ENCODE data around the gene PCLO.
"Not testable (repeated sequence)": the region's sequence is repeated elsewhere in the genome, so short reads cannot be mapped to it uniquely, and the experiment has no call there.

PCLO gene

DNA sequence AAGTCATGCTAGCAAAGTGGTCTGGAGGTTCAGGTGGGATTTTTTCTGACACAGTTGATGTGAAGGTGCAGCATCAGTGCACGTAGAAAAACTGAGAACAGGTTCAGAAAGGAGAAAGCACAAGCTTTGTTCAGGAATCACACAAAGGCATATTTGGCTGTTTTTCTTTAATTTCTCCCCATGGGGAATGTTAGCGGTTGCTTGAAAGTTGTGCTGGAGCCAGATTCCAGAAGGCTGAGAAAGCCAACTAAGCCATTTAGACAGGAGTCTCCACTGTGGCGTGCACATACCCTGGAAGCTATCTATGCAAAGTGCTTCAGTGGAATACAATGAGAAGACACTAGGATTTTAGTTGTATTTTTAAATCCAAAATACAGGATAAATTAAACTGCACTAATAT lies 201.4 kb downstream of the PCLO start:
- DNase-seq (ENCODE audit: low read depth) = no peak

DNA sequence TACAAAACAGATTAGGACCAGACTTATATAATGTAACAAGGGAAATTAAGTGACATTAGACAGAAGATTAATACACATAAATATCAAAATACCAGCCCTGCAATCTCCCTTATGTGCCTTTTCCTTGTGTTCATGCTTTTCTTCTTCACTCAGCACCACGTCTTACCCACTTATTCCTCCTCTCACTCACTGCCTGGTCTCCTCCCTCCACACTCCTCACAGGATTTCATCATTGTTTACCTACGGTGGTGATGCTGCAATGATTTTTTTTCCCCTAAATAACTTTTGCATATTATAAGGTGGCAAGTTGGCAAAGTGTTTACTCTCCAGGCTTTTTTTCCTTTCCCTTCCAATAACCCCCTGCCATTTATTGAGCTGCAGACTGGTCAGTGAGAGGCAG lies 203.2 kb downstream of the PCLO start:
- DNase-seq (ENCODE audit: low read depth) = no peak

DNA sequence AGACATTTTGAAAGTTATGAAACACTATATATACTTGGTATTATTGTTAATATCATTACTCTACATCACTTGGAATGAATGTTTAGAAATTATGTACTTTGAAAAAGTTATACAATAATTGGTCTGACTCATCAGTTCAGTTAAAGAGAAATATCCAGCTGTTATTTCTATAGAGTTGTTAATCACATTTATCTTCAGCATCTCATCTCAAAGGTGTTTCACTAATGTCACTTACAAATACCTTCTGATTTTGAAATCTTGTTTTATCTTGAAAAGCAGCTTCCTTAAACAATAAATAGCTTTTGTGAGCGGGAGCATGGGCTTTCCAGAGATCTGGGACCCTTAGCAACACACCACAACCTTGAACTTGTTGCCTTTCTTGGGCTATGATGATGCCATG lies 205.2 kb downstream of the PCLO start:
- DNase-seq (ENCODE audit: low read depth) = no peak

DNA sequence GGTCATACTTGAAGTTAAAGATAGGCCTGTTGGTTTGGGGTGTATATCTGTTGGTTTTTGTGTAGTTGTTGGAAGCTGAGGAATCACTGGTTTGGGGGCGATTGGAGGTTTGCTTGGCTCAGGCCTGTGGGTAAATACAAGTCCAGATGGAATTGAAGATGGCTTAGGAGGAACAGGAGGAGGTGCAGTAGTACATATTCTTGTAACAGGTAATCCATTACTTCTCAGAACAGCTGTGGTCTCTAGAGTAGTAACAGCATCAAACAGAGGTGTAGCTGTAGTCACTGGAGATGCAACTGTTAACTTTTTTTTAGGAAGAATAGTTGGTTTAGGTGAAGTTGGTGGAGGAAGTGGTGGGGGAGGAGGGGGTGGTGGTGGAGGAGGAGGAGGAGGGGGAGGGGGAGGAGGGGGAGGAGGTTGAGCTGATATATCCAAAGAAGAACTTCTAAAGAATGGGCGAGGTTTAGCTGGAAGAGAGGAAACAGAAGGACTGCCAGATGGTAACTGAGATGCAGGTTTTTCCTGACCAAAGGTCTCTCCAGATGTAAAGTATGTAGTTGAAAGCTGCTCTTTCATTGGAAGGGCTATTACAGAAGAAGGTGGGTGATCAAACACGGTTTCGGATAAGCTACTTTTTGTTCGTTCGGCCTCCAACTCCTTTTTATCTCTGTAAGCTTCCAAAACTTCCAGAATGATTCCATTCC lies 209.2 kb downstream of the PCLO start:
- no peak for DNase-seq (ENCODE audit: low read depth)

DNA sequence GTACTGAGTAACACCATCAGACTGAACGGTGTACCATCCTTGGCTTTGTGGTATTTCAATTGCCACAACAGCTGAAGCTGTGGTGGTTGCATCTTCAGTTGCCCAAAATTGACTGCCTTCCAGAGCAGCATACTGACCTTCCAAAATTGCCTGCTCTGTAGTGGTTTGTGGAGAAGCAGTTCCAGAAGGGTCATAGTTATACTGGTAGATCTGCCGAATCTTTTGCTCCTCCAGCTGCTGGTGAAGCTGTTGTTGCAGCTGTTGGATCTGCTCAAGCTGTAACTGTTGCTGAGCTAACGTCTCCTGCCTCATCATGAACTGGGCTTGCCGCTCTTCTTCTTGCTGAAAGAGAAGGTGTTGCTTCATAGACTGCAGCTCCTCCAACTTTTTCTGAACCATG lies 212.2 kb downstream of the PCLO start:
- no peak for DNase-seq (ENCODE audit: low read depth)

DNA sequence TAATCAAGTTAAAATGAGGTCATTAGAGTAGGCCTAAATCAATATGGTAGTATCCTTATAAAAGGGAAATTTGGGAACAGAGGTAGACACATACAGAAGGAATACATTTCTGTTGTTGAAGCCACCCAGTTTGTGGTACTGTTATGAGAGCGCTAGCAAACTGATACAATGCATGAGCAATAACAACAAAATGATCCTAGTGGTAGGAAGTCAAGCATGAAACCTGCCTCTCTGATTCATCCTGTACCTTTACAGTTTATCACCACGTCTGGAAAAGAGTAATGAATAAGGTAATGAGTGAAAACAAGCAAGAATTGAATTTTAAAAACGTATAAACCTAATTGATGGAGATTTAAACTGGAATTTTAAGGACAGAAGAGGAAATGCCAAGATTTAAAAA lies 217.2 kb downstream of the PCLO start:
- no peak for DNase-seq (ENCODE audit: low read depth)

DNA sequence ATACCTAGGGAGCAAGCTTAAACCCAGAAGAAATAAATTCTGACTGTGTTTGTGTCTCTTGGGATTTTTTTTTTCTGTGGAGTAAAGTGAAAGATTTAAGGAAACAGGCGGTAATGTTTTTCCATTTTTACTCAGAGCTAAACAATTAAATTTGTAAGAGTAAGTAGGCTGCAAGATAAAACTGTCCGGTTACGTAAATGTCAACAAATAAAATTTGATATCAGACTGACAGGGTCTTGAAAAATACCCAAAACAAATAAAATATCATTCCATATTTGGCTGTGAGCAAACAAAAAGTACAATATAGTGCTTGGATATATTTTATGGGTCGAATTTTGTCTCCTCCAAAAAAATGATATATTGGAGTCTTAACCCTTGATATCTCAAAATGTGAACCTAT lies 217.6 kb downstream of the PCLO start:
- DNase-seq (ENCODE audit: low read depth) = no peak

DNA sequence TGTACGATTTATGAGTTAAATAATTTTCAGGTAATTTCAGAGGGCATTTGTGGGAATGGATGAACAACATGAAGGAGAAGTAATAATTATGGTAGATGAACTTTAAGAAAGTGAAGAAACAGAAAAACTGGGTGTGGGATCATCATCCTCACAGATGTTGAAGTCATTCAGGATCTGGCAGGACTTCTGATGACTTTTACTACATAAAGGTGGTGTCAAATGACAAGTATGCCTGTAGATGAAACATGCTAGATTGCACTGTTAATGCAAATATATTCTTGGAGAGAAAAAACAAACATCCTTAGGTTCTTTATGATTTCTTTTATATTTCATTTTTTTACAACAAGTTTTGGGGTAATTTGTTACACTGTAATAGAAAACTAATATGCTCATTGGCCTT lies 230.2 kb downstream of the PCLO start:
- no peak for DNase-seq (ENCODE audit: low read depth)

DNA sequence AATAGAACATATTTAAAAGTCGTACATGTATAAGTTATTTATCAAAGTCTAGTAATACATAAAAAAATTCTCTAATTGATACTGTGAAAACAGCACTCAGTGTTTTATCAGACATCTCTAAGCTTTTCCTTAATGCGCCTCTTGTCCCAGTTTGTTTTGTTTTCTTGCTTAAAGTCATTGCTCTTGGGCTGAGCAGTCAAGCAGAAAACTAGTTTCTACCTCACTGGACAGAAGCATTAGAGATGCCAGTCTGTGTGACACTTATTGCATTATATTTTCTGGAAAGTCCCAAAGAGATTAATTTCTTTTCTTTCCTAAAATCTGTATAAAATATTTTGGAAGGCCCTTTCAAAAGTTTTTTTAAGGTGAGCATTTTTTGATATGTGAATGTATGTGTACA lies 236.2 kb downstream of the PCLO start:
- no peak for DNase-seq (ENCODE audit: low read depth)

DNA sequence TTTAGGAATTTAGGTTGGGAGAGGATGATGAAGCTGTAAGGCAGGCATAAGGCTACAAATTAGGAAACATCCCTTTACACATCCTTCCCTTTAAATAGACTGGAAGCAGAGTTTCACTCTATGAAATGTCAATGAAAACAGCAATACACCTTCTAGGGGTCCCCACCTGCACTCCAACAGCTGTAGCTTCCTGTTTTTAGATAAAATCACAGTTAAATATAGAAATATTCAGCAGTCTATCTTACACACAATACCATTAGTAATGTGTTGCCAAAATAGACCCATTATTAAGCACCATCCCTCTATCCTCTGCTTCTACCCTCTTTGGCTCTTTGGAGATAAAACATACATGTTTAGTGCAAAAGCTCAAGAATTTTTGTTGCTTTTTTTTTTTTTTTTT lies 237.4 kb downstream of the PCLO start:
- DNase-seq (ENCODE audit: low read depth) = no peak

DNA sequence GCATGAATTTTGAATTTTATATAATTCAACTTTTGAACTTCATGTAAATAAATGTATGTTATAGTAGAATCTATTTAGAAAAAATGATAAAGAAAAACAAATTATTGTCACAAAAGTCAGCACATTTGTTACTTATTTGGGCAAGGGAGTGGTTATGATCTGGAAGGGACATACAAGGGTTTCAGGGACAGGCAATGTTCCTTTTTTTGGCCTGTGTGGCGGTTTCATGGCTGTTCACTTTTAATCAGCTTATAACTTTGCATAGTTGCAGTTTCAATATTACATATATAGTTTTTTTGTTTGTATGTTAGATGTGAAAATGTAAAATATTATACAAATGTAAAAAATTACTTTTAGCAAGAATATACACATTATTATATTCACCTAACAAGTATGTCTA lies 256.2 kb downstream of the PCLO start:
- DNase-seq (ENCODE audit: low read depth) = no peak

DNA sequence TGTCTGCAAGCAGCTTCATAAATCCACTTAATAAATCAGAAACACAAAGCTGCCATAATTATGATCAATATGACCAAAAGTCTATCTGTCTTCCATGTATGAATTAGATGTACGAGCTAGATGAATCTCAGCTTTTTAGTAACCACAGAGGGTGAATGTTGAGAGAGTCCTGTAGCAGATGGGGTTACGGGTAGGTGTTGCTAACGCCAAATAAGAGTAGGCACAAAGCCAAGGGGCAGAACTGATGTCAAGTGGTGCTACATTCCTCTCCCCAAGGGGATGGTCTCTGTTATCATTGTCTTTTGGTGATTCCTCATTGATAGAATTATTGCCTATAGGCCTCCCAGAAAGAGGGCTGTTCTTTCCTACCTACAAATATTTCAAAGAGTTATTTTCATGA lies 257.8 kb downstream of the PCLO start:
- no peak for DNase-seq (ENCODE audit: low read depth)

DNA sequence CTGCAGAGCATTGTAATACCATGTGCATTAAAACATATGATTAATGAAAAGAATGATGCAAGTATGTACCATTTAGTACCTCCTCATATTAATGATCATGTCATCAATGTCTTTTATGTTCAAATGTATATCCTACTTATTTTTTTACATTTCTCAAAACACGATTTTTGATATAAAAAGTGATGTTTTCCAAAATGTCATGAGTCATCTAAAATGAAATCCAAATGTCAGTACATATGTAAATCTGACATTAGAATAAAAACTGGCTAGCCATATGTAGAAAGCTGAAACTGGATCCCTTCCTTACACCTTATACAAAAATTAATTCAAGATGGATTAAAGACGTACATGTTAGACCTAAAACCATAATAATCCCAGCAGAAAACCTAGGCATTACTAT lies 261.6 kb downstream of the PCLO start:
- not testable (repeated sequence) for DNase-seq (ENCODE audit: low read depth)

DNA sequence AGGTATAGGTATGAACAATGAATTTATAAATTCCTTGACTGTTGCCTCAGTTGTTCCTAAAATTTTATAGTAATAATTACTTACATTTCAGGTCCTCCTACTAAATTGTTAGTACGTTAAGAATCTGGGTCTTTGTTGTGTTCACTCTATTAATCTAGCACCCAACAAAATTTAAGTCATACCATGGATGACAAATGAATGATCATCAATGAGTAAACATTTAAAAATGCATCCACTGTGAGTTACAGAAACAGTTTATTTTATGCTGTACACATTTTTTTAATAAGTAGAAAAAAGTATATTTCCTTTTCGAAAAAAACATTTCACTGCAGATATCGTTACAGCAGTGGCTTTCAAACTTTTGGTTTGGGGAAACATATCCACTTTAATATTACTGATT lies 265.2 kb downstream of the PCLO start:
- DNase-seq (ENCODE audit: low read depth) = no peak

DNA sequence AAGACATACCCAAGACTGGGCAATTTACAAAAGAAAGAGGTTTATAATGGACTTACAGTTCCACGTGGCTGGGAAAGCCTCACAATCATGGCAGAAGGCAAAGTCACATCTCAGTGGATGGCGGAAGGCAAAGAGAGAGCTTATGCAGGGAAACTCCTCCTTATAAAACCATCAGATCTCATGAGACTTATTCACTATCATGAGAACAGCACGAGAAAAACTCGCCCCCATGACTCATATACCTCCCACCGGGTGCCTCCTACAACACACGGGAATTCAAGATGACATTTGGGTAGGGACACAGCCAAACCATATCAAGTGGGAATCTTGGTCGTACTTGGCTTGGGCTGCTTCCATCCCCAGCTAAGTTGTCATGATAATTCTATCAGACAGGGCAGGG lies 268.3 kb downstream of the PCLO start:
- DNase-seq (ENCODE audit: low read depth) = not testable (repeated sequence)

DNA sequence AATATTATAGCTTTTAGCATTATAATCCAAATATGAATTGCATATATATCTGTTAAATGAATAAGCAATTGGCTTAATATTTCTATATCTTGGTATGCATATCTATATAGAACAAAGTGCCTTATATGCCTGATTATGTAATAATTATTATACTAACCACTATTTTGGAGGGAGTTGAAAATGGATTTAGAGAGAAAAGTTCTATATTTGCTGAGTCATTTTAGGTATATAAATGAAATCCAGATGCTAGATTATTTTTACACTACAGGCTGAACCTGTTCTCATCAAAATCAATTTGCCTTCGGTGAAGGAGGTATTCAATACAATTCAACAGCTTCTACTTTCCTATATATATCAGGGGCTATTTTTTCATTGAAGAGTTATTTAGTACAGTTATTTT lies 276.4 kb downstream of the PCLO start:
- DNase-seq (ENCODE audit: low read depth) = no peak

DNA sequence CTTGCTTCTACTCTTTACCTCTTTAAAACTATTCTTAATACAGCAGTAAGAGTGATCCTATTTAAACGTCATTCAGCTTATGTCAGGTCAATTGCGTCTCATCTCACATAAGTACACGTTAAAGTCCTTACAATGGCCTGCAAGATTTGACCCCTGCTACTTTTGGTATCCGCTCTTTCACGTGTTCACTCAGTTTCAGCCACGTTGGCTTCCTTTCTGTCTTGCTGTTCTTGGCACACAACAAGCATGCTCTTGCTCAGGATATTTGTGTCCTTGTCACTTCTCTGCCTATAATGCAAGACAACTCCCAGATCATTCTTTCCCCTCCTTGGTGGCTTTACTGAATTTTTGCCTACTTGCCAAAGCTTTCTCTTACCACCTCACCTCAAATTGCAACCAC lies 296.8 kb downstream of the PCLO start:
- no peak for DNase-seq (ENCODE audit: low read depth)

DNA sequence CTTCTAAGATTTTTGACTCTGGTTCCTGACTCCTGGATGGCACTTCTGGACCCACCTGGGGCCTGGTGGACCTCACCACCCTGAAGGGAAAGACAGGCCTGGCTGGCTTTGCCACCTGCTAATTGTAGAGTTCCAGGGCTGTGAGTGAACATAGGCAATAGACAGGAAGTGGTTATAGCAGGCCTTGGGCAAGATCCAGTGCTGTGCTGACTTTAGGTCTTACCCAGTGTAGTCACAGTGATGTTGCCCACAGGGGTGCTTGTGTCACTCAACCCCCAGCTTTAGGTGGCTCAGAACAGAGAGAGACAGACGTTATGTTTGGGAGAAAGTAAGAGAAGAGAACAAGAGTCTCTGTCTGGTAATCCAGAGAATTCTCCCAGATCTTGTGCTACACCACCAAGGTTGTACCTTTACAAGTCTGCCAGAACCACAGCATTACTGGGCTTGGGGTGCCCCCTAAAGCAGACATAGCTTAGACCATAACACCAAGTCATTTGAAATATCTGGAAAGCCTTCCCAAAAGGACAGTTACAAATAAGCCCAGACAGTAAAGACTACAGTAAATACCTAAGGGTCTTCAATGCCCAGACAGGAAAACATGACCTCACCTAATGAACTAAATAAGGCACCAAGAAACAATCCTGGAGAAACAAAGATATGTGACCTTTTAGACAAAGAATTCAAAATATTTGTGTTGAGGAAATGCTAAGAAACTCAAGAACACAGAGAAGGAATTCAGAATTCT lies 303.4 kb downstream of the PCLO start:
- DNase-seq (ENCODE audit: low read depth) = no peak

DNA sequence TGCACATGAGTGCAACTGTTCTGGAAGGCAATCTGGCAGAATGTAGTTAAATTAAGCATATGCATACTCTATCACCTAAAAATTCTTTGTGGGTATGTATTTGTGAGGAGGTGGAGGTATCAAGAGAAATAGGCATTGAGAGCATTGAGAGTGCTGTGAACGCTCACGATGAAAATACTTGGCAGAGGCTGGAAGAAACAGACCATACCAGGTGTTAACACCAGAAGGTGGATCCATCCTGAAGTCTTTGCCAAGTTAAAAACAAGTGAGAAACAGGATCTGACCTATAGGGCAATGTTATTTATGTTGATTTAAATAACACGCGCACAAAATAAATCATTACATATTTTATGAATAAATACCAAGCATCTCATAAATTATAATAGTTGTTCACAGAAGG lies 311.6 kb downstream of the PCLO start:
- no peak for DNase-seq (ENCODE audit: low read depth)

DNA sequence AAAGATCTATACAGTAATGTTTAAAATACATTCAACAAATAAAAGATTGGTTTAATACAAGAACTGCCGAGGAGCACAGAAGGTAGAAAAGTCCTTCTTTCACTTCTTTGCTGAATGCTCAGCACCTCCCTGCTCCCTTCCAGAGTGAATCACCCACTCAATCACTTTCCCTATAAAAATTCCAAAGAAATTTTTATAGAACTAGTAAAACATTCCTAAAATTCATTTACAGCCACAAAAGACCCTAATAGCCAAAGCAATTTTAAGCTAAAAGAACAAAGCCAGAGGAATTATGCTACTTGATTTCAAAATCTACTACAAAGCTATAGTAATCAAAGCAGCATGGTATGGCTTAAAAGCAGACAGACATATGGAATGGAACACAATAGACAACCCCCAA lies 320.9 kb downstream of the PCLO start:
- no peak for DNase-seq (ENCODE audit: low read depth)

DNA sequence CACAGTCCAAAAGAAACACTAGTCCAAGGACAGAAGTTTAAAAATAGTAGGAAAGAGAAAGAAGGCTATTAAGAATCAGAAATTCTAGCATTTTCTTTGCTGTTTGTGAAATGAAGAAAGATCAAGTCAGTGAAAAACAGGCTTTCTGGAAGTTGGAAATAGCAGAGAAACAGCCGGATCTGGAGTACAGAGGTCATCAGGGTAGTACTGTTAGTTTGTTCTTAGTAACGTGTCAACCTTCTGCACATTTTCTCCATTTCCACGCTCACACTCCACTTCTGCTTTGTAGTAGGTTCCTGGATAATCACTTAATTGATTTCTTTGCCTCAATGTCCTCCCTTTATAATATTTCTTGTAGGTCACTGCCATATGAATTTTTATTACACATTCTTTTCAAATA lies 322.6 kb downstream of the PCLO start:
- DNase-seq (ENCODE audit: low read depth) = no peak

DNA sequence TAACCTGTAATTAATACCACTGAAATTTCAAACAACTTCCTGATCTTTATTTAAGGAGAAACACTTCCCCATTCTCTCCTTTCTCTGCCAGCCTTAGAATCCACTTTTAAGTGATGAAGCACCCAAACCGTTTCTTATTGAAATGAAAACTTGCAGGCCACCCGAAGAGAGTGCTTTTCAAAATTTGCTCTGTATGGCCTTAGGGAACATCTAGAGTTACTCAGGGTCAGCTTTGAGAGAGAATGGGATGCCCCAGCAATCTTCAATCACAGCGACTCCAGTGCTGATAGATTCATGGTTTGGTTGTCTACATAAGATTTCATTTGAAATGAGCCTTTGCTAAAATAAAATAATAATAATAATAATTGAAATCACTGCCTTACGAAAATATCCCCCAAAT lies 323.1 kb downstream of the PCLO start:
- no peak for DNase-seq (ENCODE audit: low read depth)

DNA sequence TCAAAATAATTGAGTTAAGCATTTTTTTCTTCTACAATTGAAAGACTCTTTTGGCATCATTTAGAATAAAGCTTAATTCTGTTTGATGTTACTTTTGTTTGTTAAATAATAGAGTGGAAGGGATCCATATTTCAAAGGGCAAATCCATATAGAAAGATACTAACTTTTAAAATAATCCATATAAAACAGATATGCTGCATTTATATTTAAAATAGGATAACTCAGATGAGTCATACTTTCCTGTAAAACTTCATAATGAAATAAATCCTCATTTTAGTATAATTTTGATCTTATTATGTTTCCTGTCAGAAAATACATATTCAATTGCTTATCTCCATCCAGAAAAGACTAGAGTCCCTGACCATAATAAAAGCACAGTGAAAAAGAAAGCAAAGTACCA lies 323.6 kb downstream of the PCLO start:
- DNase-seq (ENCODE audit: low read depth) = no peak

DNA sequence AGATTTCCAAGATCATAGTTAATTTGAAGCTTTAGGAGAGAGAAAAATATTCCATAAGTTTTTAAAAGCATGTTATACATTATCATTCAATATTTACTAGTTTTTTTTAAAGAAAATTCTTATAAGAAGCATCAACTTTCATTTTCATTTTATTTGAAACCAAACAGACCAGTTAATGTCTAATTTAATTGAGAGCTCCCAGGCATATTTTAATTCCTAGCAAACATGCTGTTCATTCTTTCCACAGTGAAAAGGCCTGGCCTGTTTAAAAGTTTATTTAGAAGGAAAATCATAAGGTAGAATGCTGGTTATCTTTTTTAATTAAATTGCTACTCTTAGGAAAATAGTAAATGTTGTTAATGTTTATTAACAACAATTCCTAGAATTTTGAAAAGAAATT lies 324.4 kb downstream of the PCLO start:
- DNase-seq (ENCODE audit: low read depth) = no peak
